Activated CD4-positive, alpha-beta T cell treated with anti-CD3 and anti-CD28 coated beads for 4 hours (primary cell): Measurements from ENCODE around the gene ZNF362.

ENCODE experiments used
- DNase-seq, 2 donors: peaks; one replicate each; pipeline ENCODE4 v3.0.0-alpha.2; 2020

ZNF362 gene

DNA sequence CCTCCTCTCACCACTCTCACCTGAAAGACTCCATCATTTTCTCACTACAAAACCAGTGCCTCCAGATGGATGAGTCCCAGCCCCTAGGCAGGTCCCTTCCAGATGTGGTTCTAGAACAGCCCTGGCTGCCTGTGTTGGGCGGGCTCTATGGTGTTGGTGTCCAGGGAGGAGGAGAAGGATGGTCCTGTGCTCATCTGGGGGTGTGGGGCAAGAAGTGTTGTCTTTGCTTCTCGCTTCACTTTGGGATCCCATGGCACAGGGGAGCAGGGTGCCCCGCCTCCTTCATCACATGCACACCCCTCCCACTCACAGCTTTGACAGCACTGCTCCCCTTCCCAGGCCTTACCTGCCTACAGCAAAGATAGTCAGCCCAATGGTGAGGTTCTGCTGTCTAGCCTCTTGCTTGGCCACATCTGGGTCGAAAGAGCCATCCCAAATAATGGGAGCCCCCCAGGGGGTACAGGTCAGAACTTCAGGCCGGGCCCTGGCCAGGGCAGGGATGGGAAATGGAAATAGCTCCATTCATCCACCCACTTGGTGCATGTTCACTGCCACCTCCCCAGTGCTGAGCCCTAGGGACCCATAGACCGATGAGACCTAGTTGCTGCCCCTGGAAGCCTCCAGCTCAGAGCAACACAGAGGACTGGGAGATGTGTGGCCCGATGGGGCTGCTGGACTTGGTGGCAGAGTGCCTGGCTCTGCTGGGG lies 55.6 kb downstream of the ZNF362 start:
- no peak for DNase-seq

DNA sequence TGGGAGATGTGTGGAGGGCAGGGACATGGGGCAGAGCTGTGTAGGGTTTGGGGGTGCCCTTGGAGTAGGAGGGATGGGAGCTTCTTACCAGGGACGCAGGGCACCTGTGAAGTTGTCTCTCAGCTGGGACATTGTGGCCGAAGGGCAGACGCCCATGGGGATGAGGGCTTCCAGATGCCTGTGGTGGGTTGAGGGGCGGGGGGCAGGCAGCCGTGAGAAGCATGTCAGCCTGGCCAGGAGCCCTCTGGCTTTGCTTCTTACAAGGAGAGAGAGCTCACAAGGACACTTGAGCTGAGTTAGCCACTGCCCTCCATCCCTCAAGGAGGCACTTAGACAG lies 56.1 kb downstream of the ZNF362 start:
- no peak for DNase-seq

DNA sequence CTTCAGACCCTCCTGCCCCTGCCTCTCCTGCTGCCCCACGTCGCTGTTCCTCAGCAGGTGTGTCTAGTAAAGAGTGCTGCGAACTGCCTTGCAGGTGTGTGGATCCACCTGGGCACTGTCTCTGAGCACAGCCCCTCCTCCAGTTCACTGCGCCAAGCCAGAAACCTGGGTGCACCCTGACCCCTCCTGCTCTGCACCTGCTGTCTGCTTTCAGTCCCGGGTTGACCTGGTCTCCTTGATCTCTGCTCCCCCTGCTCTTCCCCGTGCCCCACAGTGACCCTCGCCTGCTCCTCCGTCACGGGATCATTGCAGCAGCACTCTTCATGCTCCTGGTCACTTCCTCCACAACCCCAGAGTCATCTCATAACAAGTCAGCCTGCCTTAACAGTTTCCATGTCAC lies 58.1 kb downstream of the ZNF362 start:
- no peak for DNase-seq

DNA sequence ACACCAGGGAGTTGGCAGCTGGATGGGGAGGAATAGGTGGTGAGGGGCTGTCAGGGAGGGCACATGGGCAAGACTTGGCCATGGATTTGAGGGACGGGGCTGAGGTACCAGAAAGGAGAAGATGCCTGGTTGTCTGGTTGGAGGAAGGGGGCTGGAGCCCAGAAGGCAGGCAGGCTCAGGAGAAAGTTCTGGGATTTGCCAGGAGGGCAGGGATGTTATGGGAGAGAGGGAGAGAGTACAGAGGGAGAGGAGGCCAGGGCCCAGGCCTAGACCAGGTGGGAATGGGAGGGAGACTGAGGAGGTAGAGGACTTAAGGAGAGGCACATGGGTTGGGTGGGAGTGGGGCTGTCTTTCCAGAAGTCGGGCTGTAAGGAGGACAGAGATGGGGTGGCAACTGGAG lies 60.3 kb downstream of the ZNF362 start:
- no peak for DNase-seq

DNA sequence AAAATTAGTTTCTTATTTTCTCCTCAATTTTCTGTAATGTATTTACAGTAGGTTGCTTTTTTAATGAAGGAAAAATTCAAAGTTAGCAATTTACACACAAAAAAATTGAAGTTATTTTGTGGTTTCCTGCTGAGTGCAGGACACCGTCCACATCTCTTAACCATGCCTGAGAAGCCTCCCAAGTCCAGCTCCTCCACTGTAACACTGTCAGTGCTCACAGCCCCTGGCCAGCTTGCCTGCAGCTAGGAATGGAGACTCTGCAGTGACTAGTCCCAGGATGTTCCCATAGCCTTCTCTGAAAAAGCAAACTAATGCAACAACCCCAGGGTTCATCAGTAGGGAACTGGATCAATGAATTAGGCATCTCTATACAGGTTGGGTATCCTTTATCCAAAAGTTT lies 61.1 kb downstream of the ZNF362 start:
- DNase-seq: no peak

DNA sequence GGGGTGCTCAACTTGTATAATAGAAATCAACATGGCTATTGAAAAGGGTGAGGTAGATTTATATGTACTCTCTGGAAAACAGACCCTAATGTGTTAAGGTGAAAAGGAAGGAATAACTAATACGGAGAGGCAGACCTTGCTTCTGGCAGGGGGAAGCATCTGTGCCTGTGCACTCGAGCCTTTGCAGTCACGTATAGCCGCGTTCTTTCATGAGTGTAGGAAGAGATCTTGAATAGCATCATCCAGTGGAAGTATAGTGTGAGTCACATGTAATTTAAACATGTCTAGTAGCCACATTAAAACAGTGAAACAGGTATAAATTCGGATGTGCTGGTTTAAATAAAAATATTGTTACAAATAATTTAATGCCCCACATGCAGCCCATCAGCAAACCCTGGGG lies 61.7 kb downstream of the ZNF362 start:
- no peak for DNase-seq

DNA sequence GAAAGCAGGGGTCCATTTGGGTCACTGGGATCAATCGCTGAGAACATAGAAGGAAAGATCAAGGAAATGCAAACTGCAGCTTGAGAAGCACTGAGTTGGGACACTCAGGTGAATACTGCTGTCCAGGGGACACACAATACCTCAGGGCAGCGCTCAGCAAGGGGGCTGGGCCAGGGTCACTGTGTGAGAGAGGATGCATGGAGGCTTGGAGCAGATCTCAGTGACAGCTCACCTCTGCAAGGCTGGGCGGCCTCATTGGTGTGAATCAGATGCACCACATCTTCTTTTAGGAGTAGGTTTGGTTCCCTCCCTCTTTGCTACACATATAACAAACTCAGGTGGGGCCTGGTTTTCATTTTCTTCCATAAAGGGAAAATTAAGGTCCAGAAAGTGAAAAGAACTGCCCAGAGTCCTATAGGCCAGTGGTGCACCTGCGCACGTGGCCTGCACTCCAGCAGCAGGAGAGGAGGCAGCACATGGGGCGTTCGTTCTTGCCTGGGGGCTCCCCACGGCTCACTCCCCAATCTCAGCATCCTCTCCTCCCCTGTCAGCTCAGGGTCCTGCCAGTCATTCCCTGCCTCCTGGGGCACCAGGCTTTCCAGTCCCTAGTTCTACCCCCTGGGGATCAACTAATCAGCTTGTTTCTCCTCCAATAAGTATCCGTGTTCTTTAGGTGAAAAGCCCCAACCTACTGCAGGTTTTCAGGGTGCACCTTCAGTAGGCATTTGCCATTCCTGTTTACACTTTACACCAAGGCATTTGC lies 63.1 kb downstream of the ZNF362 start:
- DNase-seq: no peak

DNA sequence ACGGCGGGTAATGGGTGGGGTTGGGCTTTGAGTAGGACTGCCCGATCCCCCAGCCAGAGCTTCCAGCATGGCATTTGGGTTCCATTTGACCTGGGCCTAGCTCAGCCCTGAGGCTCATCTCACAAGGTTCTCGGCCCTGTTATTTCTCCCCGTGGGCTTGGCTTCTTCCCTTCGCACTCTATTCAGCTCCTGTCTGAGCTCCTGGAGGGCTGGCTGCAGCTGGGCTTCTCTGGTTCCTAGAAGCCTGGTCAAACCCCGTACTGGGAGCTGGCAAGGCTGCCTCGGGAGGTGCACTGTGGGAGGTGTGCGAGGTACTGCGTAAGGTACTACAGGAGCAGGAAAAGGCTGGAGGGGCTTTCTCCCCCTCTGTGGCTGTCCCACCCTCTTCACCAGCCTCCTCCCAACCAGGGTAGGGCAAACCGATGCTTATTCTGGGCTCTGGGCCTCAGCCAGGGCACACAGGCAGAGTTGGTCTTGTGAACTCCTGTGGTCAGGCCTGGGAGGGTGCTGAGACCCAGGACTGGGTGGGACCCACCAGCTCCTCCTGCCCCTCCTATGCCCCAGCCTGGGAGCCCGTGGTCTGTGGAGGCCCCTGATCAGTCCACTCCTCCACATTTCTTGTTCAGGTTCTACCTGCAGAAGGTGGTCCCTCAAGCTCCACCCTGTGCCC lies 63.8 kb downstream of the ZNF362 start:
- DNase-seq: no peak

DNA sequence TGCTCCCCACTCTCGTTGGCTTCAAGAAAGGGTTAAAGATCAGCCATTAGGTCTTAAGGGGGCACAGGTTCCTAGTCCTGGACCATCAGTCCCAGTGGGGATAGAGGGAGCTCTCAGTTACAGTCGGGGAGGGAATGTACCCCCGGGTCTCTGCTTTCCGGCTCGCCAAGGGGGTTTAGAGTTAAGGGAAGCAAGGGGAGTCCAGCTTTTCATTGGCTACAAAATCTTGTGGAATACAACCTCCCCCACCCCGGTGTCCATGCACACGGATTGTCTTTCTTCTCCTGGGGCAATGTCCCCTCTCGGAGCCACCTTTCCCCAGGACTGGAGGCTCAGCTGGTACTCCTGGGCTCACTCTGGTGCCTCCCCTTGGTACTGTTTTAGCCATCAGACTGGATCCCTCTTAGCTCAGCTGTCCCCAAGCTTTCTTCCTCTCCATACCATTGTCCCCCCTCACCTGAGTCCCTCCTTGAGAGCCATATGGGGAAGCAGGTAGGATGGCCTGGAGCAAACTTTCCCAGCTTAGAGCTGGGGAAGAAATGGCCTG lies 64.4 kb downstream of the ZNF362 start, which contains the start of gene A3GALT2:
Gene A3GALT2, minus strand, starts transcription at position 480 of the 547 bp plus-strand sequence. Its CDS starts 0 bp downstream, at position 480.
- no peak for DNase-seq

DNA sequence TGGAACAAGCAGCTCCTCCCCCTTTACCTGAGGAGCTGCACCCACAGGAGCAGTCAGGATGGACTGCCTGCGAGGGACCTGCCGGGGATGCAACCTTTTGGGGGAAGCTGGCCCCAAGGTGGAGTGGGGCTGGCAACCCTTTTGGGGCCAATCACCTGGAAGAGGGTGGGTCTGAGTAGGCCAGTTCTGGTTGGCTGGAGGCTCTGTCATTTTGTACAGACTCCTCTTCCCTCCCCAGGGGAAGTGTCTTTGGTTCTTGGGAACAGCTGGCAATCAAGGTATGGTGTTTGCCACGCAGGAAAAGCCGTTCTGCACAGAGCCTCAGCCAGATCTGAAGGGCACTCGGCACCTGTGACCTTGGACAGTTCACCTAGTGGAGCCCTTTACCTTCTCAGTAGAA lies 64.9 kb downstream of the ZNF362 start:
- no peak for DNase-seq

DNA sequence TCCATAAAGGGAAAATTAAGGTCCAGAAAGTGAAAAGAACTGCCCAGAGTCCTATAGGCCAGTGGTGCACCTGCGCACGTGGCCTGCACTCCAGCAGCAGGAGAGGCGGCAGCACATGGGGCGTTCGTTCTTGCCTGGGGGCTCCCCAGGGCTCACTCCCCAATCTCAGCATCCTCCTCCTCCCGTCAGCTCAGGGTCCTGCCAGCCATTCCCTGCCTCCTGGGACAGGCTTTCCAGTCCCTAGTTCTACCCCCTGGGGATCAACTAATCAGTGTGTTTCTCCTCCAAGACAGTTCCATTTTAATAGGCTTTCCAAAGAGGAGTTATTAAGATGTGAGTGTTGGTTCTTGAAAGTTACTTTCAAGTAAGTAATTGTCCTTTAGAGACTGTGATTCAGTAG lies 65.8 kb downstream of the ZNF362 start:
- DNase-seq: no peak

DNA sequence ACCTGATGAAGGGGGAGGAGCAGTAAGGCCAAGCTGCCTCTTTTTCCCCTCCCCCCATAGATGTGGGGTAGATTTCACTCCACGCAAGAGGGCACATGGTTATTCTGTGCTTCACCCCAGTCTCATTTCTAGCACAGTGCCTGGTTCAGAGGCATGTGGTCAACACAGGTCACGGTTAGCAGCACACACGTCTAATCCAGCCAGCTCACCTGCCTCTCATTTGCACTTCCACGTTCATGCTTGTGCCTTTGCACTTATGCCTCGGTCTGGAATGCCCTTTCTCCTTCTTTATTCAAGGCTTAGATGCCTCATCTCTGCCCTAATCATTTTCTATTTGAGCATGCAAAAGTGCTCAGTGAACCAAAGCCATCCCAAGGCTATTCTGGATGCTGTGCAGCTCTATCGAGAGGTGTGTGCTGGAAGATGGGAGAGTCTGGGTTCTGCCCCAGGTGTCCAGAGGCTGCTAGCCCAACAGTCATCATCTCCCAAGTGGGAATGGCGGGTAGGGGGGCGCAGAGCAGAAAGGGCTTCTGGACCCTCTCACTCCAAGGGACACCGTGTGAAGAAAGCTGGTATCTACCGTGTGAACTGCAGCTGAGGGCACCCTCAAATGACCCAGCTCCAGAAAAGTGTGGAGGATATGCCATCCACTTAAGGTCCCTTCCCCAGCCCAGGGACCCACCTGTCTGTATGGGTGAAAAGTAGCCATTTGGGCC lies 66.7 kb downstream of the ZNF362 start:
- no peak for DNase-seq

DNA sequence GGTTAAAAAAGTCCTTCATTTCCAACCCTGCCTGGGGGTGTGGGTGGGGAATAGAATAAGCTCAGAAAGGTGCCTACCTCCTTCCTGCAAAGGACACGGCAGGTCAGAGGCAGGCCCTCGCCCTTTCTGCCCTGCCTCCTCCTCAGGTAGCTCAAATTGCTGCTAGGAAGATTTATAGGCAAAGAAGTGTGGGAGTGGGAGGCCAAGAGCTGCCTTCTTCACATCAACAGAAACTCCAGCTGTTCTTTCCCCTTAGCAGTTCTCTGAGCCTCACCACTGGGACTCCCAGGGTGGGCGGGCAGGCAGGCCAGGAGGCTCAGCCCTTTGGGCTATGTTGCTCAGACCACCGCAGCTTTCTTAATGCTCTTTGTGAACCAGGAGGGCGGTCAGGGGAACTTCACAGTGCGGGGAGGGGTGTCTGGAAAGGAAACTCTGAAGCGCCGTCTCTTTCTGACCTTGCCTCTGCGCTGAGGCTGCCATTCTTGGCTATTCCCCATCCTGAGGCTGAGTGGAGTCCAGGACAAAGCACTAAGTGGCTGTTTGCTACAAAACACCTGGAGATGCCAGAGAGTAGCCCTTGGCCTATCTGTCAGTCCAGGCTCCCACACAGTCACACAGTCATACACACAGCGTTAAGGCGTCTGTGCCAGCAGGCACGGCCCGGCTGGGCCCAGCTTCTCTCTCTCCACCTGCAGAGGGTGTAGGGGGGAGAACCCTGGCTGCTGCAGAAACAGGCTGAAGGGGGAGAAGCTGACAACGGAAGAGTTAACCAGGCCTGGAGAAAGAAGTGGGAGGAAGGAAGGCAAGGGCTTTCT lies 67.6 kb downstream of the ZNF362 start:
- no peak for DNase-seq

DNA sequence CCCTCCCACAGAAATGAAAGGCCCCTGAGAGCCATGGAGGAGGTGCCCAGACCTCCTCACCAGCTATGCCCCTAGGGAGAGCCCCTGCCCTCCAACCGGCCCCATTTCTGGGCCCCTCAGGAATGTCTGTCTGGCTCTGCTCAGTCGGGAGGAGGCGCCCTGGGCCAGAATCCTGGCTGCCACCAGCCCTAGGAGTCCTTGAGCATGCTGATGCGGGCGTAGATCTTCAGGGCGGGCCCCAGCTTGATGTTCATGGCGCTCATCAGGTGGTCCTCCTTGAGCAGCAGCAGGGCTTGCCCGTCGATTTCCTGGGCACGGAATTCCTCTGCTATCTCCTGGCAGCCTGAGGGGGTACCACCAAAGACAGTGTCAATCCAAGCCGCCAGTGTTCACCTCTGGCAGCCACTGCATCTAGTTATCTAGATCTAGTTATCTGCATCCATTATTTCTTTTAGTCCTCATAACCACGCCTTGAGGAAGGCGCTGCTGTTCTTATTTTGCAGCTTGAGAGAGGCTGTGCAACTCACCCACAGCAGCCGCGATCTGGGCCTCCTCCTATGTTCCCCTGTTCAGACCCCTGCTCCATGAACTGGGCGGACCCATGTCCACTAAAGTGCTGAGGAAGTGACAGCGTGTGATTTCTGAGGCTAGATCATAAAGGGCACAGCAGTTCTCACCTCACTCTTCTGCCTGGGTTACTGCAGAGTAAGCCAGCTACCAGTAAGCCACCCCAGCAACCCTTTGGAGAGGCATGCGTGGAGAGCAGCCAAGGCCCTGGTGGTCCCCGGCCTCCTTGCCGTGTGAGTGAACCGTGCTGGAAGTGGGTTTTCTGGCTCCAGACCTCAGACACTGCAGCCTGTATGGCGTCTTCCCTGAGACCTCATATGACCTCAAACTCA lies 68.6 kb downstream of the ZNF362 start:
- no peak for DNase-seq

DNA sequence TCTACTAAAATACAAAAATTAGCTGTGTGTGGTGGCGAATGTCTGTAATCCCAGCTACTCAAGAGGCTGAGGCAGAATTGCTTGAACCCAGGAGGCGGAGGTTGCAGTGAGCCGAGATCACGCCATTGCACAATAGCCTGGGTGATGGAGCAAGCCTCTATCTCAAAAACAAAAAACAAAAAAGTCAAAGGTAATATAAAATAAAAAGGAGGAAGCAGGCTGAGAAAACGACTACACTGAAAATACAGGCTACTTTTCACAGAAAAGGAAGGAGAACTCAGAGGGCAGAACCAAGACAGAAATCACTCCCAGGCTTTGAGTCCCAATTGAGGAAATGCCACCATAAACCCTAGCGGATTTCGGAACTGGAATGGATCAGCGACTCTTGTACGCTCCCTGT lies 70.5 kb downstream of the ZNF362 start:
- DNase-seq: no peak

DNA sequence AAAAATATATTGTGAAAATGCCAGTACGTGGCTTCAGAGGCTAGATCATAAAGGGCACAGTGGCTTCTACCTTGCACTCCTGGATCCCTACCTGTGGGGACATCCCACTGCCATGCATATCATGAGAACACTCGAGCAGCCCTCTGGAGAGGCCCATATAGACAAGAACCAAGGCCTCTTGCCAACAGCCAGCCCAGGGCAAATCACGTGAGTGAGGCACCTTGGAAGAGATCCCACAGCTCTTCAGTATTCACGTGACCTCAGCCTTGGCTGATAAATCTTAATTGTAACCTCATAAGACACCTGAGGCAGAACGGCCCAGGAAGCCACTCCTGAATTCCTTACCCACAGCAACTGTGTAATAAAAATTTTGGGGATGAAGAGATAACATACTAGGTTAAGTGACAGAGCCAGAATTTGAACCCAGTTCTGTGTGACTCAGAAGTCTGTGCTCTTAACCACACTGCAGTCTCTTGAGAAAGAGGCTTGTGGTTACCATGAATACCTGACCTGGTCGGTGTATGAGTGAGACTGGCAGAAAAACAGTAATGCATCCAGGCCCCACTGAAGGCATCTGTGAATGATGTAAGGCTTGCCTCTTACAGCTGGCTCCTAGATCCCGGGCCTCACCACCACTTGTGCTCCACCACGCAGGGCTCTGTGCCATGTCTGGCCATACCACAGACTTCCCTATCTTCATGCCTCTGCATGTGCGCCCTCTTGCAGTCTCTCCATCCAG lies 71.5 kb downstream of the ZNF362 start:
- DNase-seq: no peak

DNA sequence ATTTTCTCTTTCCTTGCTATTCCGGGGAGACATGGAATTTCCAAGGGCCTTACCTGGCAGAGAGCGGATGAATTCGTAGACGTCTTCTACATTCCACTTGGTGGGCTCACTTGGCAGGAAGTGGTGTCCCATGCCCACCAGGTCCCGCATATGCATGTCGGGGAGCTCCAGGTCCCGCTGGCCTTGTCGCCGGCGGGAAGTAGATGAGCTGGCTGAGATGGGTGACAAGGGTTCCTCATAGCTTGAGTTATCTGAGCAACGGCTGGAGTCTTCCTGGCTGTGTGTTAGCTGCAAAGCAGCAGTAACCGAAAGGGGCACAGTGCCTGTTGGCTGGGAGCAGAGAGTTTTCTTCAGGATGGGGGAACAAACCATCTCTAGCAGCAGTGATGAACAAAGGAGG lies 72.5 kb downstream of the ZNF362 start:
- no peak for DNase-seq

DNA sequence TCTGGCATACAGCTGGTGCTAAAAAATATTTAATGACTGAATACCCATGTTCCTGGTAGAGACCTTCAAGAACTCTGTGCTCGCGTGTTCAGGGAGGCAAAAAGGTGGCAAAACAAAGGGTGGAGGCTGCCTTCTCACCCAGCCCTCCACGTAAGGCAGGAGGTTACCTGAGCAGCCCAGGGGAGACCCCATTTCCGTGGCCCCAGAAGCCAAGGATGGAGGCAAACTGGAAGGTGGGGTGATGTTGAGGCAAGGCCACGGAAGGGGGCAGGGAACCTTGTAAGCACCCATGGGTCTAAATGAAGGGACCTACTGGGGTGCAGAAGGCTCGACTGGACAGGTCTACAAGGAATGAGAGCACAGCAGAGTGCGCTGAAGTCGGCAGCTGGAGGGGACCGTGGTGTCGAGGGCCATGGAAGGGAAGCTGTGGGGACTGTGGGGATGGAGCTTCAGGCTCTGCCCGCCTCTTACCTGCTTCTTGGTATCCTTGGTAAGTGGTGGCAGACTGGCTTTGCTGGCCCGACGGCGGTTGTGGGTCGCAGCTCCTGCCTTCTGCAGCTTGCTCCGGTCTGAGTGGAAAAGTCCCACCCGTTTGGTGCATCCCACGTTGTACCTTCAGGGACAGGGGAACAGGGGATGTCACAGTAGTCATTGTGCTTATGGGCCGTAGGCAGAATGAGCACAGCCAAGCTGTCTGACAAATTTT lies 73.5 kb downstream of the ZNF362 start:
- DNase-seq: no peak

DNA sequence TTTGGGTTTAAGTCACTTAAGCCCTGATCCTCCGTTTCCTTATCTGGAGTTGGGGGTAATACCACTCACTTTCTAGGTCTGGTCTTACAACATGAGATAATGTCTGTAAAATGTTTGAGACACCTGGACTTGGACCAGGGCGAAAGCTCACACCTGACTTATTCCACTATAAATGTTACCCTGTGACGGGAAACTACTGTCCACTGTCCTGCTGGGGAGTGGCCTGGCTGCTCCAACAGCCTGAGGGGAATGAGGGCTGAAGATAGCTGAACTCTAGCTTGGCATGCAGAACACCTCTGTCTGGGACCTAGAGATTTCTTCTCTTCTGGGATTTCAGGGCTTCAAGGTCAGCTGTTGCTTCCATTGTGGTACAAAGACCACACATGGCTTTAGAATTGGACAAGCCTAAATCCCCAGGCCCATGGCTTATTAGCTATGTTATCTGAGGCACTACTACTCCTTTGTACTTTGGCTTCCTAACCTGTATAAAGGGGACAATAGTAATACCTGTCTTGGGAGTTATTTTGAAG lies 74.1 kb downstream of the ZNF362 start:
- DNase-seq: no peak
